Endodermal cell (in vitro differentiated cells): Measurements from ENCODE around the gene SPATA2L. TPM values are rescaled to one million over a fixed set of nuclear protein-coding genes. Genes with fewer than 3 reads are reported as not detected.

Source experiments
- DNase-seq: peaks from one replicate; pipeline ENCODE4 v3.0.0-alpha.2; 2017
- H3K27ac ChIP-seq: 2 replicates; pipeline ENCODE4 v1.5.1; 2013; ENCODE audit warnings: mild to moderate bottlenecking, low read depth, low read length, moderate library complexity
- H3K27me3 ChIP-seq: 2 replicates; pipeline ENCODE4 v1.6.1; 2013; ENCODE audit warnings: mild to moderate bottlenecking, low read length, moderate library complexity; ENCODE audit not compliant: insufficient read depth, control insufficient read depth, poor library complexity, severe bottlenecking
- H3K36me3 ChIP-seq: 2 replicates; pipeline ENCODE4 v1.7.0; 2013; ENCODE audit warnings: mild to moderate bottlenecking, low read length, moderate library complexity; ENCODE audit not compliant: control insufficient read depth, insufficient read depth
- H3K4me1 ChIP-seq: one replicate; pipeline ENCODE4 v1.7.0; 2013; ENCODE audit warnings: low read length; ENCODE audit not compliant: control insufficient read depth, insufficient read depth
- H3K4me3 ChIP-seq: 2 replicates; pipeline ENCODE4 v1.5.1; 2013; ENCODE audit warnings: mild to moderate bottlenecking, low read length, moderate library complexity
- H3K9ac ChIP-seq: 2 replicates; pipeline ENCODE4 v1.6.1; 2013; ENCODE audit warnings: mild to moderate bottlenecking, low read length, moderate library complexity; ENCODE audit not compliant: poor library complexity, severe bottlenecking; ENCODE audit errors: extremely low read depth
- H3K9me3 ChIP-seq: 2 replicates; pipeline ENCODE4 v1.6.1; 2013; ENCODE audit warnings: mild to moderate bottlenecking, low read length, moderate library complexity; ENCODE audit not compliant: control insufficient read depth
- H3K27ac Mint-ChIP-seq: 2 replicates; pipeline ENCODE4 v1.8.0; 2020; ENCODE audit warnings: mixed read lengths
- H3K27me3 Mint-ChIP-seq: 2 replicates; pipeline ENCODE4 v1.8.0; 2021; ENCODE audit warnings: mild to moderate bottlenecking, mixed read lengths; ENCODE audit not compliant: insufficient read depth
- H3K36me3 Mint-ChIP-seq: 2 replicates; pipeline ENCODE4 v1.8.0; 2020; ENCODE audit warnings: low read depth, mixed read lengths
- H3K4me1 Mint-ChIP-seq: 2 replicates; pipeline ENCODE4 v1.8.0; 2020; ENCODE audit warnings: mixed read lengths
- H3K4me3 Mint-ChIP-seq: 2 replicates; pipeline ENCODE4 v1.8.0; 2020; ENCODE audit warnings: mild to moderate bottlenecking, moderate library complexity, mixed read lengths
- H3K9me3 Mint-ChIP-seq: 2 replicates; pipeline ENCODE4 v1.8.0; 2020; ENCODE audit warnings: mild to moderate bottlenecking, mixed read lengths
- CTCF ChIP-seq: fragments of 200-600 bp; sonication (generic); conservative IDR thresholded peaks from 2 replicates; pipeline ENCODE4 v1.5.0; 2021; ENCODE audit warnings: antibody characterized with exemption, mild to moderate bottlenecking
- WGBS, 2 experiments: methylation state at CpG; one replicate each; pipeline versions ENCODE4 v1.1.5 to v1.1.7; 2013; ENCODE audit warnings: missing lambda C conversion rate in 2 of 2, mixed read lengths in 1 of 2; ENCODE audit not compliant: insufficient coverage in 1 of 2, insufficient read length in 1 of 2; 5-methylcytosine and 5-hydroxymethylcytosine counted together
- total RNA-seq, 2 donors: library from RNA; stranded (reverse); fragmentation: NEBNext Ultra II Directional in 1 of 2; extraction: Animal tissue kit (Norgen Biotek cat#: 25700) in 1 of 2; gene quantifications; 2 replicates in 1 of 2; 3 replicates in 1 of 2; pipeline ENCODE4 v1.2.1, GENCODE V29; 2021

The SPATA2L gene
- total RNA-seq, 2 donors from 2014 or later, result 22.9 to 28.8 TPM

- peaks cover 4% of the 10 kb centered on the region for H3K4me1 ChIP-seq
- peaks cover 21% of the 10 kb centered on the region for H3K36me3 ChIP-seq
- Mint-ChIP-seq H3K36me3 (peaks cover 26% of the 10 kb centered on the region), H3K27me3 (no peaks in the 10 kb centered on the region), H3K9me3 (no peaks in the 10 kb centered on the region), H3K27ac (no peak overlapping the region), H3K4me3 (no peak overlapping the region), H3K4me1 (peaks cover 4% of the 10 kb centered on the region)
- no peak overlapping the region for H3K27ac ChIP-seq
- 95% methylated on average over 17 to 32 of the region's 32 CpGs for WGBS, 2 experiments
- DNase-seq, result peak; percentile 52
- no peak overlapping the region for H3K9ac ChIP-seq
- H3K9me3 ChIP-seq, result no peaks in the 10 kb centered on the region
- no peak for TF ChIP-seq CTCF
- no peaks in the 10 kb centered on the region for H3K27me3 ChIP-seq
- no peak overlapping the region for H3K4me3 ChIP-seq
Observed at GRCh38 chr16:89697616-89698331, 3.7 kb downstream of the SPATA2L start.

- peaks cover 31% of the 10 kb centered on the region for H3K36me3 Mint-ChIP-seq
- Histone ChIP-seq H3K9ac (no peak overlapping the region), H3K4me1 (peaks cover 4% of the 10 kb centered on the region), H3K4me3 (no peak overlapping the region), H3K36me3 (peaks cover 26% of the 10 kb centered on the region), H3K27me3 (no peaks in the 10 kb centered on the region), H3K9me3 (no peaks in the 10 kb centered on the region), H3K27ac (no peak overlapping the region)
- peak; percentile 47 for DNase-seq
- H3K27me3 Mint-ChIP-seq, result no peaks in the 10 kb centered on the region
- H3K4me1 Mint-ChIP-seq, result peaks cover 4% of the 10 kb centered on the region
- H3K27ac Mint-ChIP-seq, result no peak overlapping the region
- no peaks in the 10 kb centered on the region for H3K9me3 Mint-ChIP-seq
- 96 to 98% methylated on average over 17 to 19 of the region's 19 CpGs for WGBS, 2 experiments
- no peak for TF ChIP-seq CTCF
- no peak overlapping the region for H3K4me3 Mint-ChIP-seq
Observed at GRCh38 chr16:89697161-89697615, 4.3 kb downstream of the SPATA2L start.

GRCh38 chr16:89696670-89697128 lies 4.8 kb downstream of the SPATA2L start:
- Mint-ChIP-seq H3K36me3 (peaks cover 36% of the 10 kb centered on the region), H3K4me3 (no peak overlapping the region), H3K27me3 (no peaks in the 10 kb centered on the region), H3K27ac (no peak overlapping the region), H3K9me3 (no peaks in the 10 kb centered on the region), H3K4me1 (peaks cover 4% of the 10 kb centered on the region)
- no peaks in the 10 kb centered on the region for H3K27me3 ChIP-seq
- no peak overlapping the region for H3K27ac ChIP-seq
- H3K9me3 ChIP-seq, result no peaks in the 10 kb centered on the region
- DNase-seq, result peak; percentile 43
- no peak for TF ChIP-seq CTCF
- peaks cover 30% of the 10 kb centered on the region for H3K36me3 ChIP-seq
- peaks cover 4% of the 10 kb centered on the region for H3K4me1 ChIP-seq
- WGBS, 2 experiments, result 96 to 100% methylated on average over 10 to 18 of the region's 18 CpGs
- H3K4me3 ChIP-seq, result no peak overlapping the region
- H3K9ac ChIP-seq, result no peak overlapping the region
